Pancreas (tissue), 10 donors: Measurements from ENCODE around the gene PARP2. TPM values are rescaled to one million over a fixed set of nuclear protein-coding genes. Genes with fewer than 3 reads are reported as not detected.

Source experiments
- ATAC-seq, 4 donors: fragments of 200-7000 bp; cut with Tn5 transposase; one replicate each; pipeline versions ENCODE4 v1.8.0 to v1.9.1; 2020; ENCODE audit warnings: mild to moderate bottlenecking in 4 of 4, moderate library complexity in 4 of 4
- DNase-seq, 6 donors: peaks; one replicate each; pipeline ENCODE4 v3.0.0-alpha.2; 2020
- FAIRE-seq: peaks from 2 replicates; lab custom pipeline; 2012; peaks lifted over from hg19 to GRCh38; lab: Jason Lieb, UNC
- H3K27ac ChIP-seq, 4 donors: fragments of 200-600 bp; sonication (generic); 1 replicate in 3 of 4; 2 replicates in 1 of 4; pipeline versions ENCODE4 v1.5.0 to v1.8.0; 2020
- H3K27me3 ChIP-seq, 4 donors: fragments of 200-600 bp; one replicate each; pipeline ENCODE4 v1.8.0; 2021
- H3K36me3 ChIP-seq, 3 donors: fragments of 200-600 bp; sonication (generic) in 1 of 3; one replicate each; pipeline versions ENCODE4 v1.5.0 to v1.8.0; 2020 to 2021
- H3K4me1 ChIP-seq, 3 donors: fragments of 200-600 bp; one replicate each; pipeline ENCODE4 v1.8.0; 2021
- H3K4me3 ChIP-seq, 4 donors: fragments of 200-600 bp; sonication (generic) in 2 of 4; one replicate each; pipeline versions ENCODE4 v1.5.0 to v1.8.0; 2020 to 2021
- H3K9me3 ChIP-seq, 4 donors: fragments of 200-600 bp; one replicate each; pipeline ENCODE4 v1.8.0; 2021
- WGBS, 2 donors: extraction: QIAGEN DNeasy Blood & Tissue Kit; methylation state at CpG; one replicate each; pipeline ENCODE4 v1.1.7; 2013; 5-methylcytosine and 5-hydroxymethylcytosine counted together
- intact Hi-C, 3 donors: fragments of 100-400 bp; cut with DNase I; formaldehyde crosslinking; loops; one replicate each; pipeline versions ENCODE4 v1.11.1 to v1.14.2; 2022
- polyA plus RNA-seq, 2 donors: library from polyadenylated mRNA; stranded (reverse); fragments of 200-250 nt; gene quantifications; one replicate each; pipeline ENCODE4 v1.2.3, GENCODE V29; 2013
- total RNA-seq, 6 donors: library from RNA; stranded (reverse); fragmentation: NEBNext Ultra II Directional in 4 of 6; extraction: Animal tissue kit (Norgen Biotek cat#: 25700) in 4 of 6; gene quantifications; one replicate each; pipeline versions ENCODE4 v1.2.1 to v1.2.4, GENCODE V29; 2021 to 2023
- TF ChIP-seq, protein P1 (sequence below), 4 donors: fragments of 200-600 bp; sonication (generic) in 3 of 4; IDR thresholded peaks; one replicate each; pipeline versions ENCODE4 v1.5.0 to v1.8.0; 2021; ENCODE audit warnings: antibody characterized with exemption in 4 of 4
- donor health status: healthy with polysubstance abuse.
- donor health status: DM: no; HTN: no; CAD: no; lungs with moderate emphysema.
- donor health status: DM: no; HTN: no; CAD: no.
- donor health status: control.
- donor health status: control.
- donor health status: Bipolar disorder and iron deficiency.
- donor health status: DM: yes; HTN: yes; CAD: no.
- donor health status: DM: no; HTN: no; CAD: no.
- donor health status: DM: no; HTN: no; CAD: no.
- donor health status: DM: yes; HTN: yes; CAD: no.

The PARP2 gene
- total and polyA plus RNA-seq, 8 donors = 6.1 to 21.8 (median 10.4) TPM

DNA sequence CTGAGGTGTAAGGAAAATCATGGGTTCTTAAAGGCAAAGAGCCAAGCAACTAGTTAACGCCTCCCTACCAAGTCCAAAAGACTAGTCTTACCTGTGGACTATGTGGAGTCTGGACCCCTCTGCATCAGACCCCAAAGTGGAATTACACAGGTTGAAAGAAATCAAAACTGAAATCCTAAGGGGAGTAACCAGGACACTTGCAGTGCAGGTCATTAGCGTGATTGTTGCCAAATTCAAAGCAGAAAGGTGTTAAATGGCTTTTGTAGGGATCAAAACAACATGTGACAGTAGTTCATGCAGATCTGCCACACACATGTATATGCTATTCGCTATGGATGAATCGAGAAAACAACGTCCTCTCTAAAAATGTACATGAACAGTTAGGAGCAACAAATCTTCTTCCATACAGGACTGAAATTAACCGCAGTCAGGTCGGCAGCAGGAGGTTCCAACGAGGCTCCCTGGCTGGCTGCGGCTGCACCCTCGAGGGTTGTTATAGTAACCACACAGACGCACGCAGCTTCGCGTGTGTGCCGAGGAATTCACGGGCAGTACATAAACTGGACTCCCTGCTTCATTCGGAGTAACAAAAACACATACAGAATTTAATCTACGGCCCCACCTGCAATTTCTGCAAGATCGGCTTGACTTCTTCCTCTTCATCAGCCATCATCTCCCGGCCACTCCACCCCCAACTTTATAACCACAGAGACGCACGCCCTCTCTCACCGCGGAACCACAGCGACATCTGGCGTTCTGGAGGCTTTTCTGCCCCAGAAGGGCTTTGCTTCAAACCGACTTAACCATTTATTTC is 38.0 kb upstream of the PARP2 start, which contains the start of gene TTC5:
Gene TTC5, minus strand, starts transcription at position 687 of the 814 bp plus-strand sequence. Its CDS starts 14 bp downstream, at position 673.
- WGBS, 2 donors = 0 to 1% methylated on average over 27 of the region's 27 CpGs
- DNase-seq = peak; percentile 77 to 90 (median 82)
- peaks cover 0 to 6% (median 0%) of the 10 kb centered on the region in 3 donors for H3K36me3 ChIP-seq

DNA sequence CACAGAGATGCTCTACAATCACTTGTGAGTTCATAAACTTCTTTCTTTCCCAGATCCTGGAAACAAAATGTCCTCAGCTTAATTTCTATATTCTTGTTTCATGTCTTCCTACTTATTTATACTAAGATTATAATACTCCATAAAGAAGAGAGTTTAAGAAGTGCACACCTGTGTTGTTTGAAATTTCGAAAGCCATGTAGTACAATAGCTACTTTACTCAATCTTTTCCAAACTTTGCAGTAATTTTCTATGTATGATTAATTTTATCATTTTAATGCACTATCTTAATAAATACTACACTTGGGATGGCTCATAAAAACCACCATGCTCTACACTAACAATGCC is 37.4 kb upstream of the PARP2 start:
- Histone ChIP-seq H3K27ac (no peak overlapping the region), H3K27me3 (no peaks in the 10 kb centered on the region), H3K9me3 (no peaks in the 10 kb centered on the region), H3K36me3 (peaks cover 0 to under 1% (median 0%) of the 10 kb centered on the region in 3 donors), H3K4me3 (no peak overlapping the region), H3K4me1 (peaks cover 7 to 9% (median 9%) of the 10 kb centered on the region in 3 donors)
- no peak for ATAC-seq
- TF ChIP-seq, protein P1, sequence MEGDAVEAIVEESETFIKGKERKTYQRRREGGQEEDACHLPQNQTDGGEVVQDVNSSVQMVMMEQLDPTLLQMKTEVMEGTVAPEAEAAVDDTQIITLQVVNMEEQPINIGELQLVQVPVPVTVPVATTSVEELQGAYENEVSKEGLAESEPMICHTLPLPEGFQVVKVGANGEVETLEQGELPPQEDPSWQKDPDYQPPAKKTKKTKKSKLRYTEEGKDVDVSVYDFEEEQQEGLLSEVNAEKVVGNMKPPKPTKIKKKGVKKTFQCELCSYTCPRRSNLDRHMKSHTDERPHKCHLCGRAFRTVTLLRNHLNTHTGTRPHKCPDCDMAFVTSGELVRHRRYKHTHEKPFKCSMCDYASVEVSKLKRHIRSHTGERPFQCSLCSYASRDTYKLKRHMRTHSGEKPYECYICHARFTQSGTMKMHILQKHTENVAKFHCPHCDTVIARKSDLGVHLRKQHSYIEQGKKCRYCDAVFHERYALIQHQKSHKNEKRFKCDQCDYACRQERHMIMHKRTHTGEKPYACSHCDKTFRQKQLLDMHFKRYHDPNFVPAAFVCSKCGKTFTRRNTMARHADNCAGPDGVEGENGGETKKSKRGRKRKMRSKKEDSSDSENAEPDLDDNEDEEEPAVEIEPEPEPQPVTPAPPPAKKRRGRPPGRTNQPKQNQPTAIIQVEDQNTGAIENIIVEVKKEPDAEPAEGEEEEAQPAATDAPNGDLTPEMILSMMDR (IDR thresholded peaks at IDR 0.05) = no peak
- FAIRE-seq = no peak
- intact Hi-C loops = no loop called here
- 96 to 97% methylated on average over 1 of the region's 1 CpG for WGBS, 2 donors
- no peak for DNase-seq

More for the DNA sequence above, 38.0 kb upstream of the PARP2 start, which contains the start of gene TTC5:
- intact Hi-C loops = no loop called here
- ATAC-seq = peak; percentile 98 to 100 (median 100)
- Histone ChIP-seq H3K9me3 (no peaks in the 10 kb centered on the region), H3K27ac (peak within 1 kb of the TSS in 2 of 4 donors; percentile 35 to 56), H3K4me3 (peak within 1 kb of the TSS; percentile 26 to 86 (median 59)), H3K4me1 (peaks cover 7 to 9% (median 9%) of the 10 kb centered on the region in 3 donors), H3K27me3 (no peaks in the 10 kb centered on the region)
- TF ChIP-seq, protein P1 (IDR thresholded peaks at IDR 0.05) = peak; percentile 65 to 83 (median 78)
- FAIRE-seq = peak; percentile 60

DNA sequence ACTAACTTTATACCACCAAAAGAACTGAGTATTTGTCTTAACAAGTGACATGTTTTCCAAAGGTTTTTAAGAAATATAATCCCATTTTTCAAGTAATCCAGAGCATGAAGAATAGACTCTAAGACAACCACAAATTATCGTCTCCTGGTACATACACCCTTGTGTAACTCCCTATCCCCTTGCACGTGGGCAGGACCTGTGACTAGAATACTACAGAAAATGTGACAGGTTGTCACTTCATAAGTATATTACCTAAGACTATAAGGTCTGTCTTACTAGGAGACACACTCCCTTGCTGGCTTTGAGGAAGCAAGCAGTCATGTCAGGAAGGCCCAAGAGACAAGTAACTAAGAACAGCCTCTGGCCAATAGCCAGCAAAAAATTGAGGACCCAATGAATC is 29.4 kb upstream of the PARP2 start:
- no peak for FAIRE-seq
- Histone ChIP-seq H3K4me3 (no peak overlapping the region), H3K27me3 (no peaks in the 10 kb centered on the region), H3K36me3 (peaks cover 3 to 36% (median 20%) of the 10 kb centered on the region in 3 donors), H3K9me3 (no peaks in the 10 kb centered on the region), H3K4me1 (no peaks in the 10 kb centered on the region), H3K27ac (no peak overlapping the region)
- 92 to 97% methylated on average over 2 of the region's 2 CpGs for WGBS, 2 donors
- intact Hi-C loops = no loop called here
- TF ChIP-seq, protein P1 (IDR thresholded peaks at IDR 0.05) = no peak
- no peak for ATAC-seq
- no peak for DNase-seq

DNA sequence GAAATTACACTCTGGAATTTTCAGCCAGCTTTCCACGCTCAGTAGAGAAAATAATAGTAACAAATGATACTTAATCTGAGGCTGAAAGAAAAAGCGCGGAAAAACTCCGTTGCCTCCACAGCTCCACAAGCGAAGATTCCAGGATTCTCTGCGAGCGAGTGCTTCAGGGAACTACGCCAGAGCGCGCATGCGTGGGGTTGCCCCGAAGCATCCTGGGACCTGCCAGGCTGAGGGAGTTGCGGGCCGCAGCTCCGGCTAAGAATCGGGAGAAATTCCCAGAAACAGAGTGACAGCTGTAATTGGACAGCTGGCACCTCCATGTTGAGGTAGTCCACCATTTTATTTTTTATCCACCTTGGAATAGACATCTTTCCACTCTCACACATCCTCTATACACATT is 25.7 kb upstream of the PARP2 start:
- H3K27ac ChIP-seq = no peak overlapping the region
- no peaks in the 10 kb centered on the region for H3K9me3 ChIP-seq
- TF ChIP-seq, protein P1 (IDR thresholded peaks at IDR 0.05) = no peak
- no peak for ATAC-seq
- no peak overlapping the region for H3K4me3 ChIP-seq
- WGBS, 2 donors = 91 to 97% methylated on average over 16 of the region's 16 CpGs
- H3K27me3 ChIP-seq = no peaks in the 10 kb centered on the region
- FAIRE-seq = no peak
- peaks cover 3 to 32% (median 17%) of the 10 kb centered on the region in 3 donors for H3K36me3 ChIP-seq
- no peaks in the 10 kb centered on the region for H3K4me1 ChIP-seq
- intact Hi-C loops = no loop called here
- DNase-seq = no peak
